Smooth muscle cell (in vitro differentiated cells): Measurements from ENCODE around the gene PTPRE. TPM values are rescaled to one million over a fixed set of nuclear protein-coding genes. Genes with fewer than 3 reads are reported as not detected.

Experiments used
- DNase-seq: peaks from one replicate; lab custom pipeline; 2025; ENCODE audit not compliant: unreplicated experiment; lab: John Stamatoyannopoulos, UW
- H2AFZ ChIP-seq: fragments of 200-600 bp; sonication (generic); 2 replicates; pipeline ENCODE4 v1.6.0; 2016; ENCODE audit warnings: antibody characterized with exemption, low read depth, mild to moderate bottlenecking
- H3F3A ChIP-seq: fragments of 200-600 bp; sonication (generic); 2 replicates; pipeline ENCODE4 v1.6.0; 2017; ENCODE audit warnings: antibody characterized with exemption, low read depth
- H3K27ac ChIP-seq: fragments of 200-600 bp; sonication (generic); 2 replicates; pipeline ENCODE4 v1.5.1; 2016; ENCODE audit warnings: low read depth, mild to moderate bottlenecking
- H3K27me3 ChIP-seq: fragments of 200-600 bp; sonication (generic); 2 replicates; pipeline ENCODE4 v1.6.1; 2016; ENCODE audit warnings: low read depth, mild to moderate bottlenecking
- H3K36me3 ChIP-seq: fragments of 200-600 bp; sonication (generic); 2 replicates; pipeline ENCODE4 v1.5.1; 2016; ENCODE audit warnings: low read depth
- H3K4me1 ChIP-seq: fragments of 200-600 bp; sonication (generic); 2 replicates; pipeline ENCODE4 v1.5.1; 2016; ENCODE audit warnings: low read depth
- H3K4me2 ChIP-seq: fragments of 200-600 bp; sonication (generic); 2 replicates; pipeline ENCODE4 v1.6.0; 2016; ENCODE audit warnings: mild to moderate bottlenecking
- H3K4me3 ChIP-seq: fragments of 200-600 bp; sonication (generic); 2 replicates; pipeline ENCODE4 v1.5.1; 2016; ENCODE audit warnings: mild to moderate bottlenecking
- H3K79me2 ChIP-seq: fragments of 200-600 bp; sonication (generic); 2 replicates; pipeline ENCODE4 v1.6.0; 2016; ENCODE audit warnings: low read depth, mild to moderate bottlenecking
- H3K9ac ChIP-seq: fragments of 200-600 bp; sonication (generic); 2 replicates; pipeline ENCODE4 v1.6.0; 2016; ENCODE audit warnings: low read depth
- H3K9me3 ChIP-seq: fragments of 200-600 bp; sonication (generic); replicated peaks from 2 replicates; pipeline ENCODE4 v1.5.1; 2016; ENCODE audit warnings: low read depth
- H4K20me1 ChIP-seq: fragments of 200-600 bp; sonication (generic); 2 replicates; pipeline ENCODE4 v1.6.0; 2016; ENCODE audit warnings: low read depth
- WGBS: methylation state at CpG from one replicate; pipeline ENCODE4 v1.1.7; 2016; ENCODE audit warnings: low lambda C conversion rate; 5-methylcytosine and 5-hydroxymethylcytosine counted together
- polyA plus RNA-seq: library from polyadenylated mRNA; unstranded; fragments of >200 nt; fragmentation: Nextera tagmentation; extraction: Ambion mirVana; gene quantifications from 2 replicates; pipeline ENCODE4 v1.2.1, GENCODE V29; 2016
- total RNA-seq: library from RNA; depleted of rRNA; stranded (reverse); fragments of >200 nt; gene quantifications from 2 replicates; pipeline ENCODE4 v1.2.3, GENCODE V29; 2014
- TF ChIP-seq, protein P1 (sequence below): fragments of 200-600 bp; sonication (generic); IDR thresholded peaks from 2 replicates; pipeline ENCODE4 v1.5.1; 2017; ENCODE audit warnings: borderline replicate concordance, mild to moderate bottlenecking, antibody characterized with exemption; ENCODE audit not compliant: insufficient read depth, poor library complexity, severe bottlenecking

Gene PTPRE
- total and polyA plus RNA-seq, 2 experiments from 2014 or later = 17.1 to 22.7 TPM

DNA sequence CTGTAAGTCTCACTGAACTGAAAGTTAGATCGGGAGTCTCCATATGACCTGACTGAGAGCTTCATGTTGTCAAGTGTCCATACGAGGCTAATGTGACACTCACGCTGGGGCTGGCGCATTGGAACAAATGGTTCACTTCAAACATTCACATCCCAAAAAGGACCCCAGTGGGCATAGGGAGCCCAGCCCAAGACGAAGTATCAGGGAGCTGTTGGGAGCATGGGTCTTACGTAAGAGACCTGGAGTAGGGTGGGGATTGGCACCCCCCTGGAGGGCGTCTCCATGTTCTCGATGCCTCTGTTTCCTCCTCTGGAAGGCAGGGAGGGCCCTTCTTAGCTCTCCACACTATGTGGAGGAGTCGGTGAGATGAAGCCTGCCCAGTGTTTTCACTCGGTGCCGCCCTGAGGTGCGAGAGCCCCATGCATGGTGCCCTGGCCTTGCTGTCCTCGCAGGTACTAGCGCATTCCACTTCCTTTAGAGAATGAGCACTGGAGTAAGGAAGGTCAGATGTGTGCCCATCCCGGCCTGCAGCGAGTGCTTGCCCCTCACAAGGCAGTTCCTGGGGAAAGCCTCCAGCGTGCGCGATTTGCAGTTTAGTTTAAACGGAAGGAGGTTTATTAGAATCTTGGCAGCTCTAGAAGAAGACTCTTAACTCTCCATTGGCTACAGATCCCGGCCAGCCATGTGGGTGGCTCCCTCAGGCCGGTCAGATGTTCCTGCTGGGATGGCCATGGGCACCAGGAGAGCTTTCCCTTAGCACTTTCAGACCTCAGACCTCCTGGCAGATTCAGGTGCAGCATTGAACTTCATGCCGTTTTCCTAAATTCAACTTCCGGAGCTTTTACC is 64.4 kb downstream of the PTPRE start:
- H3K79me2 ChIP-seq = peaks cover 6% of the 10 kb centered on the region
- H3F3A ChIP-seq = no peaks in the 10 kb centered on the region
- H4K20me1 ChIP-seq = peaks cover 5% of the 10 kb centered on the region
- no peaks in the 10 kb centered on the region for H3K27me3 ChIP-seq
- TF ChIP-seq, protein P1, sequence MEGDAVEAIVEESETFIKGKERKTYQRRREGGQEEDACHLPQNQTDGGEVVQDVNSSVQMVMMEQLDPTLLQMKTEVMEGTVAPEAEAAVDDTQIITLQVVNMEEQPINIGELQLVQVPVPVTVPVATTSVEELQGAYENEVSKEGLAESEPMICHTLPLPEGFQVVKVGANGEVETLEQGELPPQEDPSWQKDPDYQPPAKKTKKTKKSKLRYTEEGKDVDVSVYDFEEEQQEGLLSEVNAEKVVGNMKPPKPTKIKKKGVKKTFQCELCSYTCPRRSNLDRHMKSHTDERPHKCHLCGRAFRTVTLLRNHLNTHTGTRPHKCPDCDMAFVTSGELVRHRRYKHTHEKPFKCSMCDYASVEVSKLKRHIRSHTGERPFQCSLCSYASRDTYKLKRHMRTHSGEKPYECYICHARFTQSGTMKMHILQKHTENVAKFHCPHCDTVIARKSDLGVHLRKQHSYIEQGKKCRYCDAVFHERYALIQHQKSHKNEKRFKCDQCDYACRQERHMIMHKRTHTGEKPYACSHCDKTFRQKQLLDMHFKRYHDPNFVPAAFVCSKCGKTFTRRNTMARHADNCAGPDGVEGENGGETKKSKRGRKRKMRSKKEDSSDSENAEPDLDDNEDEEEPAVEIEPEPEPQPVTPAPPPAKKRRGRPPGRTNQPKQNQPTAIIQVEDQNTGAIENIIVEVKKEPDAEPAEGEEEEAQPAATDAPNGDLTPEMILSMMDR = no peak
- H3K4me3 ChIP-seq = no peak overlapping the region
- H2AFZ ChIP-seq = no peak overlapping the region
- H3K9ac ChIP-seq = no peak overlapping the region
- DNase-seq = no peak
- H3K36me3 ChIP-seq = no peaks in the 10 kb centered on the region
- no peaks in the 10 kb centered on the region for H3K9me3 ChIP-seq
- WGBS = 96% methylated on average over 24 of the region's 24 CpGs
- no peak overlapping the region for H3K27ac ChIP-seq
- H3K4me2 ChIP-seq = no peak overlapping the region
- no peaks in the 10 kb centered on the region for H3K4me1 ChIP-seq

DNA sequence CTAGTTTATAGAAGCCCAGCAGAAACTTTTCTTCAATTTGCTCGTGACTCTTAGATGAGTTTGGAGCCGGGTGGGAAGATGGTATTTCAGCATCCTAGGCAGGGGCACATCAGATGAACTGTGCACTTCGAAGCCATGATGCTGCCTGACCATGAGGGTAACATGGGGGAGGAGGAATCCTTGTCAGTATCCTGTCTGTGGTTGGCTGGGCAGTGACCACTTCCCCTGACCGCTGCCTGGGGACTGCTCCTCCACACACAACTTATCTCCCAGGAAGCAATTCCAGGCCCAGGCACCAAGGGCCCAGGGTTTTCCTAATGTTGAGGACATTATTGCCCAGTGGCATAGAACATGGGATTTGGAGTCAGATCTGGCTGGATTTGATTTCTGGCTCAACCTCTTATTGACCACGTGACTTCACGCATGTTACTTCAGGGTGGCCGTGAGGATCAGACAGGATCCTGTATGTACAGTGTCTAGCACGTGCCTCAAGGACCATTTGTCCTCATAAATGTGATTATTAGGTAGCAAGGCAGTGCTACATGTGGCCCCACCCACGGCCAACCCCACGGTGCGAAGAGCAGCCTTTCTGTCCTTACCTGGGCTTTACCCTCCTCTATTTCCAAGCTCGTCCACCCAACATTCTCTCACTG is 65.2 kb downstream of the PTPRE start:
- H2AFZ ChIP-seq = no peak overlapping the region
- no peak overlapping the region for H3K4me3 ChIP-seq
- TF ChIP-seq, protein P1 = no peak
- H3K27me3 ChIP-seq = no peaks in the 10 kb centered on the region
- H3K79me2 ChIP-seq = peaks cover 3% of the 10 kb centered on the region
- no peak overlapping the region for H3K27ac ChIP-seq
- H3F3A ChIP-seq = no peaks in the 10 kb centered on the region
- no peaks in the 10 kb centered on the region for H3K36me3 ChIP-seq
- no peaks in the 10 kb centered on the region for H3K9me3 ChIP-seq
- H3K4me2 ChIP-seq = no peak overlapping the region
- 91% methylated on average over 12 of the region's 12 CpGs for WGBS
- H3K9ac ChIP-seq = no peak overlapping the region
- no peak for DNase-seq
- no peaks in the 10 kb centered on the region for H3K4me1 ChIP-seq
- peaks cover 5% of the 10 kb centered on the region for H4K20me1 ChIP-seq

DNA sequence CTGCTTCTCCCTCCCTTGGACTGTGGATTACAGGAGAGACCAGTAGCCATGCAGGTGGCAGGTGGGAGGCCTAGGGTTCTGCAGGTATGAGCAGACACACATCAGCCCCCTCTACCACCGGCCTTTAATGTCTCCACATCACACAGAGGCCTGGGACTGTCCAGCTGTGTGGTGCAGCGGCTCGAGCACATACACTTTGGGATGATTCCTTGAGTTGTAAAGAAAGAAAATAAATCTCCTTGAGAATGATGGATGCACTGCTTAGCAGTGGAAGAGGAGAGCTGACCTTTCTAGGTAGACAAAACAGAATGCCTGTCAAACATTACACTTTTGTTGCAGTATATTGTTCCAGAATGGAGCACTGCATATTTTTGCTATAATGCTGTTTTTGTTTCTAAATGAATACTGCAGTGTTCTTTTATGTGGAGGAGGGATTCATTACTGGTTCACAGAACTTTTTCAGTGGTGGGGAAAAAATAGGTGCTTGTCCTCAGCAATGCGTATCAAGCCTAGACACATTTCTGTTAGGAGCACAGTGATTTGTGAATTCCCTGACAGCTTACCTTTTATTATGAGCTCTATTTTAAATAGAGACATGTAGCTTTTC is 66.0 kb downstream of the PTPRE start:
- no peaks in the 10 kb centered on the region for H3K27me3 ChIP-seq
- H3K9ac ChIP-seq = no peak overlapping the region
- peaks cover 3% of the 10 kb centered on the region for H3K79me2 ChIP-seq
- H3K9me3 ChIP-seq = no peaks in the 10 kb centered on the region
- H3K4me1 ChIP-seq = peaks cover 1% of the 10 kb centered on the region
- TF ChIP-seq, protein P1 = no peak
- DNase-seq = no peak
- 96% methylated on average over 4 of the region's 4 CpGs for WGBS
- H3K27ac ChIP-seq = no peak overlapping the region
- peaks cover 5% of the 10 kb centered on the region for H4K20me1 ChIP-seq
- H3K36me3 ChIP-seq = no peaks in the 10 kb centered on the region
- H3K4me3 ChIP-seq = no peak overlapping the region
- no peak overlapping the region for H2AFZ ChIP-seq
- H3F3A ChIP-seq = no peaks in the 10 kb centered on the region
- H3K4me2 ChIP-seq = no peak overlapping the region
